SK-N-SH (cell line): Measurements from ENCODE around the gene APLP2. TPM values are rescaled to one million over a fixed set of nuclear protein-coding genes. Genes with fewer than 3 reads are reported as not detected.
"Not testable (repeated sequence)": the region's sequence is repeated elsewhere in the genome, so short reads cannot be mapped to it uniquely, and the experiment has no call there.

Source experiments
- CTCF ChIA-PET: fragments of 300-600, 350-600 bp; formaldehyde crosslinking; extraction: SDS; loops from one replicate; lab custom pipeline; 2021; lab: Yijun Ruan, JAX
- POLR2A ChIA-PET: fragments of 350-600 bp; sonication (Branson Sonifier 250); formaldehyde crosslinking; extraction: SDS; loops from one replicate; lab custom pipeline; 2020; ENCODE audit warnings: antibody characterized with exemption, inconsistent platforms; lab: Yijun Ruan, JAX
- DNase-seq: peaks from one replicate; pipeline ENCODE4 v3.0.0; 2012
- H2AFZ ChIP-seq: fragments of 200-600 bp; sonication (generic); 2 replicates; pipeline ENCODE4 v1.8.1; 2016; ENCODE audit warnings: antibody characterized with exemption, mild to moderate bottlenecking, low read depth
- H3F3A ChIP-seq: fragments of 200-600 bp; sonication (generic); replicated peaks from 2 replicates; pipeline ENCODE3; 2016; ENCODE audit warnings: antibody characterized with exemption, mild to moderate bottlenecking; ENCODE audit not compliant: insufficient read depth
- H3K27ac ChIP-seq, 2 experiments: fragments of 200-500 bp in 1 of 2; fragments of 200-600 bp in 1 of 2; sonication (Bioruptor generic) in 1 of 2; sonication (generic), shearing (Covaris generic) in 1 of 2; 2 replicates each; pipeline versions ENCODE4 v1.5.1 to v1.6.1; 2014 to 2016; ENCODE audit warnings: low read depth in 2 of 2, inconsistent platforms in 1 of 2, low read length in 1 of 2, mild to moderate bottlenecking in 1 of 2, mixed read lengths in 1 of 2
- H3K27me3 ChIP-seq: fragments of 200-600 bp; sonication (generic), shearing (Covaris generic); 2 replicates; pipeline ENCODE4 v1.6.1; 2016; ENCODE audit warnings: mixed run types; ENCODE audit not compliant: insufficient read depth
- H3K36me3 ChIP-seq, 2 experiments: fragments of 200-500 bp in 1 of 2; fragments of 200-600 bp in 1 of 2; sonication (Bioruptor generic) in 1 of 2; sonication (generic) in 1 of 2; replicated peaks in 1 of 2; 2 replicates each; pipeline versions ENCODE3 to v1.5.1; 2014 to 2016; ENCODE audit warnings: low read length in 1 of 2, mild to moderate bottlenecking in 1 of 2; ENCODE audit not compliant: insufficient read depth in 2 of 2, control insufficient read depth in 1 of 2
- H3K4me1 ChIP-seq, 2 experiments: fragments of 200-500 bp in 1 of 2; fragments of 200-600 bp in 1 of 2; sonication (Bioruptor generic) in 1 of 2; sonication (generic), shearing (Covaris generic) in 1 of 2; 2 replicates each; pipeline versions ENCODE4 v1.5.1 to v1.6.1; 2014 to 2016; ENCODE audit warnings: low read depth in 1 of 2, low read length in 1 of 2, mixed run types in 1 of 2; ENCODE audit not compliant: insufficient read depth in 2 of 2, control insufficient read depth in 1 of 2
- H3K4me2 ChIP-seq: fragments of 200-600 bp; sonication (generic), shearing (Covaris generic); 2 replicates; pipeline ENCODE4 v1.6.1; 2017; ENCODE audit warnings: mixed run types
- H3K4me3 ChIP-seq, 2 experiments: fragments of 200-500 bp in 1 of 2; fragments of 200-600 bp in 1 of 2; sonication (Bioruptor generic) in 1 of 2; sonication (generic), shearing (Covaris generic) in 1 of 2; 2 replicates each; pipeline versions ENCODE4 v1.5.1 to v1.8.1; 2014 to 2016; ENCODE audit warnings: low read depth in 2 of 2, inconsistent platforms in 1 of 2, low read length in 1 of 2, mild to moderate bottlenecking in 1 of 2, mixed read lengths in 1 of 2, moderate library complexity in 1 of 2
- H3K79me2 ChIP-seq: fragments of 200-600 bp; sonication (generic); 2 replicates; pipeline ENCODE4 v1.8.1; 2017; ENCODE audit warnings: mild to moderate bottlenecking; ENCODE audit not compliant: insufficient read depth
- H3K9ac ChIP-seq: fragments of 200-600 bp; sonication (generic); 2 replicates; pipeline ENCODE4 v1.6.1; 2017; ENCODE audit warnings: mixed run types
- H3K9me2 ChIP-seq: fragments of 200-600 bp; sonication (generic); 2 replicates; pipeline ENCODE4 v1.6.1; 2017; ENCODE audit warnings: mixed run types
- H3K9me3 ChIP-seq: fragments of 200-600 bp; sonication (generic); 2 replicates; pipeline ENCODE4 v1.6.1; 2017; ENCODE audit warnings: mixed run types, mild to moderate bottlenecking, moderate library complexity
- H4K20me1 ChIP-seq: fragments of 200-600 bp; sonication (generic); 2 replicates; pipeline ENCODE4 v1.6.1; 2017; ENCODE audit warnings: mild to moderate bottlenecking, mixed run types; ENCODE audit not compliant: insufficient read depth
- ELF1 ChIP-seq: IDR thresholded peaks from 2 replicates; pipeline ENCODE4 v1.4.0; 2012
- EZH2phosphoT487 ChIP-seq: fragments of 200-600 bp; sonication (generic); IDR thresholded peaks from 2 replicates; pipeline ENCODE4 v1.6.1; 2017; ENCODE audit warnings: low read depth, mixed run types, mild to moderate bottlenecking, antibody characterized with exemption, moderate library complexity, borderline replicate concordance
- GABPA ChIP-seq: IDR thresholded peaks from 2 replicates; pipeline ENCODE4 v1.4.0; 2012; ENCODE audit warnings: low read depth, mild to moderate bottlenecking
- IRF3 ChIP-seq: fragments of 150-350 bp; IDR thresholded peaks from 2 replicates; pipeline ENCODE4 v1.6.1; 2016; ENCODE audit warnings: mild to moderate bottlenecking, low read depth, low read length
- MXI1 ChIP-seq: IDR thresholded peaks from 2 replicates; pipeline ENCODE4 v1.6.1; 2012; ENCODE audit warnings: mild to moderate bottlenecking, low read depth, low read length, improper control_type of control experiment
- NFIC ChIP-seq: IDR thresholded peaks from 2 replicates; pipeline ENCODE4 v1.4.0; 2012; ENCODE audit warnings: borderline replicate concordance
- PBX3 ChIP-seq: IDR thresholded peaks from 2 replicates; pipeline ENCODE4; 2012
- RAD21 ChIP-seq: IDR thresholded peaks from 2 replicates; pipeline ENCODE4 v1.6.1; 2012; ENCODE audit warnings: mild to moderate bottlenecking, low read length
- REST ChIP-seq: IDR thresholded peaks from 2 replicates; pipeline ENCODE4 v1.6.1; 2012; ENCODE audit warnings: mild to moderate bottlenecking, low read depth, low read length, moderate library complexity
- TCF12 ChIP-seq: IDR thresholded peaks from 2 replicates; pipeline ENCODE4 v1.4.0; 2012
- WGBS: methylation state at CpG from one replicate; pipeline ENCODE4 v1.1.6; 2017; ENCODE audit warnings: low lambda C conversion rate; 5-methylcytosine and 5-hydroxymethylcytosine counted together
- polyA plus RNA-seq, 3 experiments: library from polyadenylated mRNA; depleted of rRNA; stranded (reverse); fragments of >200 nt; gene quantifications; 2 replicates each; pipeline ENCODE4 v1.2.3, GENCODE V29; 2012

APLP2 gene
- polyA plus RNA-seq, 1 of the 3 experiments (the other 2 are of a cell fraction) = 424 TPM

- H3K4me3 ChIP-seq = not testable (repeated sequence)
Measured at GRCh38 chr11:130108671-130109070, 39.0 kb downstream of the APLP2 start.

GRCh38 chr11:130109386-130109785 is 39.7 kb downstream of the APLP2 start:
- POLR2A ChIA-PET = no interaction called here
- 100% methylated on average over 2 of the region's 2 CpGs for WGBS
- CTCF ChIA-PET = interaction anchor here (1.5 kb wide), 1 partner anchor 9 kb away, joined by 3 read pairs; no protein-coding TSS in a partner anchor

More at GRCh38 chr11:130108671-130109070, 39.0 kb downstream of the APLP2 start:
- H2AFZ ChIP-seq, POLR2A ChIA-PET, H3K4me1 ChIP-seq, H3K9me3 ChIP-seq, H3K4me2 ChIP-seq, DNase-seq, H3K9ac ChIP-seq, H3K27ac ChIP-seq, H3K9me2 ChIP-seq, H3F3A ChIP-seq, H3K27me3 ChIP-seq: not testable (repeated sequence)
- CTCF ChIA-PET = interaction anchor here (1.5 kb wide), 1 partner anchor 10 kb away, joined by 3 read pairs; no protein-coding TSS in a partner anchor
- WGBS = 98% methylated on average over 4 of the region's 4 CpGs
- Histone ChIP-seq H3K36me3 (peaks cover 26 to 36% of the 10 kb centered on the region in 2 experiments), H4K20me1 (peaks cover 87% of the 10 kb centered on the region), H3K79me2 (peaks cover 70% of the 10 kb centered on the region)

More at GRCh38 chr11:130109386-130109785, 39.7 kb downstream of the APLP2 start:
- Histone ChIP-seq H3K27me3 (no peaks in the 10 kb centered on the region), H3K9ac (no peak overlapping the region), H3K79me2 (peaks cover 69% of the 10 kb centered on the region), H3K4me3 (no peak overlapping the region), H3K9me3 (no peaks in the 10 kb centered on the region), H2AFZ (no peak overlapping the region), H4K20me1 (peaks cover 87% of the 10 kb centered on the region), H3K4me2 (no peak overlapping the region), H3K27ac (no peak overlapping the region), H3K4me1 (peaks cover 0 to 4% of the 10 kb centered on the region in 2 experiments; a peak in 1 of 4 replicates), H3K36me3 (peaks cover 27 to 39% of the 10 kb centered on the region in 2 experiments), H3K9me2 (no peaks in the 10 kb centered on the region), H3F3A (peaks cover 6% of the 10 kb centered on the region)
- TF ChIP-seq EZH2phosphoT487 (no peak), PBX3 (no peak), IRF3 (no peak), MXI1 (no peak), TCF12 (no peak), RAD21 (no peak), GABPA (no peak), ELF1 (no peak), REST (no peak), NFIC (no peak)
- DNase-seq = no peak
